Stimulated activated CD8-positive, alpha-beta memory T cell treated with anti-CD3 and anti-CD28 coated beads, Interleukin-15, amount 100 ng/mL, for 4 hours (primary cell): ENCODE results near the gene ACAA1.
A peak's percentile ranks its signal among the peaks of the same experiment; 100 is the strongest.
"Not testable (repeated sequence)": the region's sequence is repeated elsewhere in the genome, so short reads cannot be mapped to it uniquely, and the experiment has no call there.

Source experiments
- DNase-seq, 2 donors: peaks; one replicate each; pipeline ENCODE4 v3.0.0-alpha.2; 2020; ENCODE audit warnings: low read depth in 2 of 2

ACAA1 gene, protein sequence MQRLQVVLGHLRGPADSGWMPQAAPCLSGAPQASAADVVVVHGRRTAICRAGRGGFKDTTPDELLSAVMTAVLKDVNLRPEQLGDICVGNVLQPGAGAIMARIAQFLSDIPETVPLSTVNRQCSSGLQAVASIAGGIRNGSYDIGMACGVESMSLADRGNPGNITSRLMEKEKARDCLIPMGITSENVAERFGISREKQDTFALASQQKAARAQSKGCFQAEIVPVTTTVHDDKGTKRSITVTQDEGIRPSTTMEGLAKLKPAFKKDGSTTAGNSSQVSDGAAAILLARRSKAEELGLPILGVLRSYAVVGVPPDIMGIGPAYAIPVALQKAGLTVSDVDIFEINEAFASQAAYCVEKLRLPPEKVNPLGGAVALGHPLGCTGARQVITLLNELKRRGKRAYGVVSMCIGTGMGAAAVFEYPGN

DNA sequence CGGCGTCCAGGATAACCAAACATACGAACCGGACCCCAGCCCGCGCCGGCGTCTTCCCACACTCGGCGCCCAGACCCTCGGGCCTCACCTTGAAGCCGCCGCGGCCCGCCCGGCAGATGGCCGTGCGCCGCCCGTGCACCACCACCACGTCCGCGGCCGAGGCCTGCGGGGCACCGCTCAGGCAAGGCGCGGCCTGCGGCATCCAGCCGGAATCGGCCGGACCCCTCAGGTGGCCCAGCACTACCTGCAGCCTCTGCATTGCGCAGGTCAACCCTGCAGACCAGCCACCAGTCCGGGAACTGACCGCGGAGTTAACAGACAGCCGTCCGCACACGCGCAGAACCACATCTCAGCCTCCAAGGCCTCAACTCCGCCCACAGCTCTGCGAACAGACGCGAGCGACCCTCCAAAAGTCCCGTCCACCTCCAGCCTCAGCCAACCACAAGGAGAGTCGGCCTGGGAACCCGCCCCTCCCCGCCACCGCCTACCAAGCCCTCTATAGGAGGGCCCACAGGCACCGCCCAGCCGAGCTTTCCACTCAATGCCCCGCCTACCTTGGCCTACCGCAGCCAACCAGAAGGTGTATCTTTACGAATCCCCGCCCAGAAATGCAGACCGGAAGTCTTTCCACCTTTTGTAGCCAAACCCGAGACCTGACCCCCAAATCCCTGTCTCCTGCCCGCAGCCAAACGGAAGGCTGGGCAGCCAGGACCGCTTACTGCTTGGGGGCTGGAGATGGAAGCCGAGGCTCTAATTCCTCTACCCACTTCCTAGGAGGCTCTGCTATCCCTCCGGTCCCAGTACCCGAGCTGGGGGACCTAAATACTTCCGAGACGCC lies at the start of gene ACAA1:
Gene ACAA1, minus strand, starts transcription at position 351 of the 838 bp plus-strand sequence. Its CDS starts 92 bp downstream, at position 259.
- DNase-seq = peak; percentile 96 to 97

DNA sequence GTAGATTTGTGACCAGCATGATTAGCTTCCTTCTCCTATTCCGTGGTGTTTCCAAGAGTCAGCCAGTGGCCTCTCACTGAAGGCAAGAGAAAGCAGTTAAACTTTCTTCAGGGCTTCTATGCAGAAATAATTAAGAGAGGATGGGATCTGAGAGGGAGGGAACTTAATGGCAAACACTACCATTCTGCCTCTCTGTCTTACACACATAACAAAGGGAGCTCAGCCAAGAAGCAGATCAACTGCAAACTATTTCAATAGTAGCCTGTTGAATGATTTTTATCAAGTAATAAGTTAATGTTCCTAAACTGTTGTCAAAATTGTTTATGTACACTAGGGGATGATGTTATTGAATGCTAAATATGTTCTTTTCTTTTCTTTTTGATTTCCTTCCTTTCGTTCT lies 40.3 kb upstream of the ACAA1 start:
- DNase-seq = no peak

DNA sequence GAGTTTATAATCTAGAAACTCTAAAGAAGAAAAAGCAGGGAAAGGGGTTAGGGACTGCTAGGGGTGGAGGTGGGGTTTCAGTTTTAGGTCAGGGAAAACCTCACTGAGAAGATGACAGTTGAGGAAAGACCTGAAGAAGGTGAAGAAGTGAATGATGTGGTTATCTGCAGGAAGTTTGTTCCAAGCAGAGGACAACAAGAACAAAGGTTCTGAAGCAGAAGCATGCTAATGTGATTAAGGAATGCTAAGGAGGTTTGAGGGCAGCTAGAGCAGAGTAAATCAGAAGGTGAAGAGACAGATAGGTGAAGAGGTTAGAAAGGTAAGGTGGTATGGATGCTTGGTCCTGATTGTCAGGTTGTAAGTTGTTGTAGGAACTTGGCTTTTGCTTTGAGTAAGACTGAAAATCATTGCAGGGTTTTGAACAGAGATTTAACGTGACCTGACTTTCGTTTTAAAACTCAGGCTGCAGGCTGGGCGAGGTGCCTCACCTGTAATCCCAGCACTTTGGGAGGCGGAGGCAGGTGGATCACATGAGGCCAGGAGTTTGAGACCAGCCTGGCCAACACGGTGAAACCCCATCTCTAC lies 37.0 kb upstream of the ACAA1 start:
- no peak for DNase-seq

DNA sequence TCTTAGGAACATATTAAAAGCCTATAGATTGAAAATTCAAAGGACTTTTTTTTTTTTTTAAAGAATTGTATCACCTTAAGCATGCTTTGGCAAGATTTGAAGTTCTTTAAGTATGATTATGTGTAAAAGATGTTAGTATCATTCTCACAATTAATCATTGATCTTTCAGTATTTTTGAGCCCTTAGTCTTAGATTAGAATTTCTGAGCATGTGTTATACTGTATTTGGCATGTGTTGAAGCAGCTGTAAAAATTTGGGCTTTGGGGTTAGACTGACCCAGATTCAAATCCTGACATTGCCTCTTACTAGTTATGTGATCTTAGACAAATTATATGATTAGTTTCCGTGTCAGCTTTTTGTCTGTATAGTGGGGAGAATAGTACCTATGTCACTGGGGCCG lies 34.7 kb upstream of the ACAA1 start:
- DNase-seq = no peak

DNA sequence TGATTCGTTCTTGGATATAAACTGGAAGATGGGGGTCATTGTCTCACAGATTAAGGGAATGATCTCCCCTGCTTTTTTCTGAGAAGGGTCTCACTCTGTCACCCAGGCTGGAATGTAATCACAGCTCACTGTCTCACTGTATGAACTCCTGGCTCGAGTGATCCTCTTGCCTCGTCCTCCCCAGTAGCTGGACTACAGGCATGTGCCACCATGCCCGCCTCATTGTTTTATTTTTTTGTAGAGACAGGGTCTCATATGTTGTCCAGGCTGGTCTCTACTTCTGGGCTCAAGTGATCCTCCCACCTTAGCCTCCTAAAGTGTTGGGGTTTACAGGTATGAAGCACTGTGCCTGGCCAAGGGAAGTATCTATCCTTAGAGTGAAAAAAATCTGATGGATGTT lies 33.8 kb upstream of the ACAA1 start:
- no peak for DNase-seq

DNA sequence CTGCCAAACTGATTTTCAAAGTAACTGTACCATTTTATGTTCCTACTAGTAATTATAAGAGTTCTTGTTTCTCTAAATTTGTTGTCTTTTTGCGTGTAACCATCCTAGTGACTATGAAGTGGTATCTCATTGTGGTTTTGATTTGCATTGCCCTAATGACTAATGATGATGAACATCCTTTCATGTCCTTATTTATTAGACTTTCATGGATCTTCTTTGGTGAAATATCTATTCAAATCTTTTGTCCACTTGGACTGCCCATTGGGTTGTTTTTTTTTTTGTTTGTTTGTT lies 32.0 kb upstream of the ACAA1 start:
- DNase-seq = no peak

DNA sequence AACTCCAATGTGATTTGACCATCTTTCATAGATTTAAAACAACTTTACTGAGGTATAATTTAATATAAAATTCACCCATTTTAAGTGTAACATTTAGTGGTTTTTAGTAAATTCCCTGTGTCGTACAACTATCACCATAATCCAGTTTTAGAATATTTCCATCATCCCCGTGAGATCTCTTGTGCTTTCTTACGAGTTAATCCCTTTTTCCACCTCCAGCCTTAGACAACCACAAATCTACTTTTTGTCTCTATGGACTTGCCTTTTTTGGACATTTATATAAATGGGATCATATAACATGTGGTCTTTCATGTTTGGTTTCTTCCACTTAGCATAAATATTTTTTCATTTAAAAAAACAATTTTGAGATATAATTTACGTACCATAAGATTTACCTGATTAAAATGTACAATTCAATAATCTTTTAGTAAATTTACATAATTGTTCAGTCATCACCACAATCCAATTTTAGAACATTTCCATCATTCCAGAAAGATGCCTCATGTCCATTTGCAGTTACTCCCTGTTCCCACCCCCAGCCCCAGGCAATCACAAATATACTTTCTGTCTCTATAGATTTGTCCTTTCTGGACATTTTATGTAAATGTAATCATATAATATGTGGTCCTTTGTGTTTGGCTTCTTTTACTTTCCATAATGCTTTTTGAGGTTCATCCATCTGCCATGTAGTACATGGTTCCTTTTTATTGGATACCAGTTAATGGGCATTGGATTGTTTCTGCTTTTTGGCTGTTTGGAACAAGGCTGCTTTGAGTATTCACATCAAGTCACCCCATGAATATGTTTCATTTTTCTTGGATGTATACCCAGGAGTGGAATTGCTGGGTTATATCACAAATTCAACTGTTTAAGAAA lies 31.5 kb upstream of the ACAA1 start:
- no peak for DNase-seq

DNA sequence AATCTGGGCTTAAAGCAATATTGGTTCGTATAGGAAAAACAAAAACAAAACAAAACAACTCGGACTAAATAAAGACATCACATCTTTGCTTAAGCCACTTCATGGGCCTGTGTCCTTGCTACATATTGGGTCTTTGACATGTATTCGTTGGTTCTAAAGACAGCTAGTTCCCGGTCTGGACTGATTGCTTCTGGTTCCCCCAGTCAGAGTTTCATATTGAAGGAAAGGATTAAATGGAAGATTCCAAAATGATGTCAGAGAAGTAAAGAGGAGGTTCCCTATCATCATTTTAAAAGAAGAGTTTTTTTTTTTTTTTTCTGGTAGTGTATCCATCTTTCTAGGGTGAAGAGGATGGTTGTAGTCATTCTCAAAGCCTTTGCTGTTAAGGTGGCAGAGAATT lies 30.7 kb upstream of the ACAA1 start:
- DNase-seq = no peak

DNA sequence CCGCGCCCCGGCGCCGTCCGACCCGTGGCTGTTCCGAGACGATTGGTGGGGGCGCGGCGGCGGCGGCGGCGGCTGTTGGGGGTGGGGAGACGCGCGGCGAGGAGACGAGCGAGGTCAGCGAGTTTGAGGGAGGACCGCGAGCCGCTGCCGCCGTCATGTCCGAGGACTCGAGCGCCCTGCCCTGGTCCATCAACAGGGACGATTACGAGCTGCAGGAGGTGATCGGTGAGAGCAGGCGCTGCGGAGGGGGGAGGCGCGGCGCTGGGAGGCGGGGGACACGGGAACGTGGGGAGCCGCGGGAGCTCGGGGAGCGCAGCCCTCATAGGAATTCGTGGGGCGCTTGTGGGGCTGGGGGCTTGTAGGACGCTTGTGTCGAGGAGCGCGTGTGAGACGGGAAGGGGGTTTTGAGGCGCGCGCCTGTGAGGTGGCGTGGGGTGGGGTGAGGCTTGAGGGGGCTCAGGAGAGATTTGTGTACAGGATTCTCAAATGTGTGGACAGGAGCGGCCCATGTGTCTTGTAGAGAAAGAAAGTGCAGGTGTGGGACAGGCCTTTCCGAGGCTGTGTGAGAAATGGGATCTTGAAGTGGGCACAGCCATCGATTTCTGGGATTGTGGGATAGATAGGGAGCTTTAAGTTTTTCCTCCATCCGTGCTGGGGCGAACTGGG lies 28.9 kb upstream of the ACAA1 start:
- no peak for DNase-seq

DNA sequence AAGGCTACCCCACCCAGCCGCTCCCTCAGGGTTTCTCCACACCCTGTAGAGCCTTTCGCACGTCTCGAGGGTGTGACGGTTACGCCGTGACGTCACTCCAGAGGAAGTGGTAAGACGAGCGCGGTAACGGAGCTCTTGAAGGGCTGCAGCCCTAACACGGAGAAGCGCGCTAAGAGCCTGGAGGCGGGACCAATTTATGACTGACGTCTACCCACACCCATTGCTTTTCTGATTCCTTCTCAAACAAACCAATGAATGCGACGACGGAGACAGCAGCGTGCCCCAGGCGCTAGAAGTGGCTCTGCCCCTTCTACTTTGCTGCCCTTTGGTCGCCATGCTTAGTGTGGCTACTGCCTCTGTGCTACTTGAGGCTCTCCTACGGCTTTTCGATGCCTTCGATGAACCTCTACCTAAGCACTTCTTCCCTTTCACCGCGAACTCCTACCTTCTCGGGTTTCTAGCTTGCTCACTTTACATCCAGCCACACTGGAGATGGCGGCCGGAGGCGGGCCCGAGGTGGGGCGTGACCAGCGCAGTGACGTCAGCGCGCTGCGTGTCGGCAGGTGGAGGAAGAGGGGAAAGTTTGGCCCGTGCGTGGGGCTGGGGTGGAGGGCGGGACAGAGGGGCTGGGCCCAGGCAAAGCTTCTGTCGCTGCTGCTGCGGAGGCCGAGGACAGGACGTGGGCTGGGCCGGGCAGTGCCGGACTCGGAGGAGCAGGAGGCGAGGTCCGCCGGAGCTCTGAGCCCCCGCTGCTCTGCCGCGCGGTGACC lies 28.2 kb upstream of the ACAA1 start, which contains the start of gene OXSR1:
Gene OXSR1, plus strand, starts transcription at position 586 of the 770 bp plus-strand sequence. CDS start 340 bp downstream, outside the sequence.
- peak; percentile 91 to 96 for DNase-seq

DNA sequence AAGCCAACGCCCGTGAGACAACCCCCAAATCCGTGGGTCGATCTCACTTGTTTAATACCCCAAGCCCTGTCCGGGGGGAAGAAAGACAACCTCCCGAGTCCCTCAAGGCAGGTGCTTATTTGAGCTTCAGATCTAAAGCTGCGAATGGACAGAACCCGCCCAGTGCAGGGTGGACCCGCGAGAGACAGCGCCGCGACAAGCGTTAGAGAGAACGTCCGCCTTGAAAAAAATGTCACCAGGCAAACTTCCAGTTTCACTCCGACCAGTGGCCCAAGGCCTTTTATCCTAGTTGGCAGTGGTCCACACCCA lies 27.7 kb upstream of the ACAA1 start:
- DNase-seq = no peak

DNA sequence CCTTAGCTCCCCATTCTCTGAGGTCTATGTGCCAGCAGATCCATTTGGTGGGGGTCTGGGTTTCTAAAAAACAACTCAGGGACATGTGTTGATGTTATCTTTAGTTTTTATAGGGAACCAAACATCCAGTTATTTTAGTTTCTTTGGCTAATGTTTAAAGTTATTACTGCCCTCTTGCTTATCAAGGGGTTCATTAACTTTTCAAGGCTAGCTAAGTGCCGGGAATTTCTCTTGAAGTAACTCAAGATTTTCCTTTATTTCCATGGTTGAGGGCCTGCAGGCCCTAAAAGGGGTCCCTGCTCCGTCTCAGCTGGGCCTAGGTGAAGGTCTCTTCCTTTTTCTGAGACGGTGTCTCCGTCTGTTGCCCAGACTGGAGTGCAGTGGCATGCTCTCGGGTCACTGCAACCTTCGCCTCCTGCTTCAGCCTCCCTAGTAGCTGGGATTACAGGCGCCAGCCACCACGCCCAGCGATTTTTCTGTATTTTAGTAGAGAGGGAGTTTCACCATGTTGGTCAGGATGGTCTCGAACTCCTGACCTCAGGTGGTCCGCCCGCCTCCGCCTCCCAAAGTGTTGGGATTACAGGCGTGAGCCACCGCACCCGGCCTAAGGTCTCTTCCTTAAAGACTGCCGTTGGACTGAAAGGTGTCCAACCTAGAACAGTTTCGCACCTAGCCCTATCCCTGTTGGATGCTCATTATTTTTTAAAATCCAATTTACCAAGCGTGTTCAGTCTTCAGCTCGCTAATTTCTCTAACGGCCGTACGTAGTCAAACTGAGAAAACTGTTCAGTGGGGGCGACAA lies 27.1 kb upstream of the ACAA1 start:
- no peak for DNase-seq

DNA sequence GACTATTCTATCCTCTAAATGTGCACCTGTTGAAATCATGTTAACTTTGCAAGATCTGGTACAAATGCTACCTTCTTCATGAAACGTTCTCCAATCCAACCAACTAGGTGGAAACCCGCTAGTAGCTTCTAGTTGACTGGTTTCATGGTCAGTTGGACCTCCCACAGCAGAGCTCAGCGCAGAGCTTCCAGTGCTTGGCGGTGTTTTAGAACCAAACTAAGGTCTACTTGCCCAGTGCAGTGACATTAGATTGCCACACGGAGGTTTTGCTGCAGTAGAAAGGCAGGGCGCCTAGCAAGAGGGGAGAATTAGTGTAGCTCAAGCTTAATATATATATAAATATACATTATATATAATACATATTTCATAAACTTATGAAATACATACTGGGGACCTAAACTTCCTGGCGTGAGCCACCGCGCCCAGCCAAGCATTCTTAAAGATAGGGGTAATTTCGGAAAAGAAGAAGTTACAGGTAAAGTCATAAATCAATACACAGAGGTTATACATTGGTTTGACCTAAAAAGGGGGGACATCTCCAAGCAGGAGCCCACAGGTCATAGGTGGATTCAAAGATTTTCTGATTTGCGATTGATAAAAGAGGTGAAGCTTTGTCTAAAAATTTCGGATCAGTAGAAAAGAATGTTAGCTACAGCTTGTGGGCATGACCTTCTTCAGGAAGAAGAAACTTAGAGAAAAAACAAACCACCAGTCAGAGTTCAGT lies 26.4 kb upstream of the ACAA1 start:
- DNase-seq = no peak

DNA sequence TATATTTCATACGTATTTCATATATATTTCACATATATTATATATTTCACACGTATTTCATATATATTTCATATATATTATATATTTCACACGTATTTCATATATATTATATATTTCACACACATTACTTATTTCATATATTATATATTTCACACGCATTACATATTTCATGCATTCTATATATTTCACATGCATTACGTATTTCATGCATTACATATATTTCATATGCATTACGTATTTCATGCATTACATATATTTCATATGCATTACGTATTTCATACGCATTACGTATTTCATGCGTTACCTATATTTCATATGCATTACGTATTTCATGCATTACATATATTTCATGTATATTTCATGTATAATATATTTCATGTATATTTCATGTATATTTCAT lies 23.8 kb upstream of the ACAA1 start:
- not testable (repeated sequence) for DNase-seq

DNA sequence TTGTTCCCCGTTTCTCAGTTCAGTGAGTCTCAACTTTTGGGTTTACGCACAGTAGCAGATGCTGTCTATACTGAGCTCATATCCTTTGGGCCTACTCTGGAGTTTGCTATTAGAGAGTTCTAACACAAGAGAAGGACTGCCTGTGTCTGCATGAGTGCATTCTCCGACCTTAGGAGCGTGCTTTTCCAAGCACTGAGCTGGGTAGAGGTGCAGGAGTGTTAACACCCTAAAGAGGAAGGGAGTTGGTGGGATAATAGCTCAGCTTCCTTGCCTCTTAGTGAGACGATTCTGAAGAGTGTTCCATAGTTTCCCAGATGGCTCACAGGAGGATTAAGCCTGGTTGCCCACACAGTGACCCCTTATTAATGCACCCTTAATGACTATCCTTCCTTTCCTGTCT lies 21.5 kb upstream of the ACAA1 start:
- DNase-seq = no peak

DNA sequence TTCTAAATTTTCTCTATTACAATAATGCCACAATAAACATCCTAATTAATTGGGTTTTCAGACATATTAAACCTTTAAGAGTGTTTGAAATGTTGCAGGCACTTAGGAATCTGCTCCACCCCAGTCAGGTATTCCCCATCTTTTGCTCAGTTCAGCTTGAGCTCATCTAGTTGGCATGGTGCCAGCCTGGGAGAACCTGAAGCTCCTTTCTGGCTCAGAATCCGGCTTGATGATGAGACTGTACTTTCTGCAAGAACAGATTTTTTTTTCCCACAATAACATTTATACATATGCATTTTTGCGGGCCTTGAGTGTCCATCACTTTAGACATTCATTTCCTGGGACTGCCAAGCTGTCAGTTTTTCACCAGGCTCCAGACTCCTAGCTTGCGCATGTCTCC lies 20.7 kb upstream of the ACAA1 start:
- no peak for DNase-seq

DNA sequence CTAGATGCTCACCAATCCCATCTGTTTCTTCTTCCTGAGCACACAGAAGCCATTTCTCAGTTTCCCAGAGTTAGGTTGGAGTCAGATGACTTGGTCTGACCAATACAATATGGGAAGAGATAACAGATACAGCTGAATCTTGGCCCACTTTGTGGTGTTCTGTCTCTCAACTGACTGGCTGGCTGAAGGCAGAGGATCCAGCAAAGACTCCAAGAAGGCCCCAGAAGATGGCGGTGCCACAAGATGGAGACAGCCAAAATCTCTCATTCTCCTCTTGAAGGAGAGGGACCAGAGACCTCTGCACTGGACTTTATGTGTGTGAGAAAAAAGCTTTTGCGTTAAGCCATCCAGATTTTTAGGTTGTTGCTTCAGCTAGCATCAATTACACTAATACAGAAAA lies 20.2 kb upstream of the ACAA1 start:
- no peak for DNase-seq

DNA sequence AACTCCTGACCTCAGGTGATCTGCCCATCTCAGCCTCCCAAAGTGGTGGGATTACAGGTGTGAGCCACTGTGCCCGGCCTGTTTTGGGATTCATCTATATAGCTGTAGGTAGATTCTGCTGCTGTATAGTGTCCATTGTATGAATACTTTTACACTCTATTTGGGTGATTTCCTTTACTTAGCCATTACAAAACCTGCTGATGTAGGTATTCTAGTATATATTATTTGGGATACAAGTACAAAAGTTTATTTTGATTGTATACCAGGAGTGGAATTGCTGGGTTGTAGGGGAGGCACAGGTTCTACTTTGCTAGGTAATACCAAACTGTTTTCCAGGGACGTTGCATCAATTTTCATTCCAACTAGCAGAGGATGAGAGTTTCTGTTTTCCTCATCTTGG lies 18.9 kb upstream of the ACAA1 start:
- no peak for DNase-seq

DNA sequence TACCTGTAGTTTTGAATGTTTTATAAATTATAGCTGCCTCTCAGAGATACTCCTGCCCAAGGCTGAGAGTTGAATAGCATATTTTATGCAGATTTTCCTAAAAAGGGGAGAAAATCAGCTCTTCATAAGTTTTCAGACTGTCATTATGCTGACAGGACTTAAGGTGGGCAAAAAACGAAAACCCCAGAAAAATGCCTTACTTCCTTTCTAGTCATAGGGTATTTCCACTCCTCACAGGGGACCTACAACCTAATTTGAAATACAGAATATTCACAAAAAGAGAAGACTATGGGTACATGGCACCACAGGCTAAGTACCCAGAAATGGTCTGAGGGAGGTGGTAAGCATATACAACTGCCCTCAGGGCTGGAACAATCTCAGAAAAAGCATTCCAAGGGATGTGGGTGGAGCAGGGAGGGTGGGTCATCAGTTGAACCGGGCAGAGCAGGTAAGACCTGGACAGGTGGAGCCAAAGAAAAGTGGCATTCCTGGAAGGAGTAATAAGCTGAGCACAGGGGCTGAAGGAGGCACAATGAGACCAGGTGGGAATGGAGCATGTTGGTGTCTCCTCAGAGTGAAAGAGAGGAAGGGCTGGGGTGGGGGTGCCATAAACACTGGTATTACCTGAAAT lies 17.8 kb upstream of the ACAA1 start:
- DNase-seq = no peak
